HepG2 (cell line): Measurements from ENCODE around the gene MTHFSD. TPM values are rescaled to one million over a fixed set of nuclear protein-coding genes. Genes with fewer than 3 reads are reported as not detected.

Experiments used
- ATAC-seq: fragments of 200-7000 bp; cut with Tn5 transposase; 3 replicates; pipeline ENCODE4 v1.9.1; 2020; ENCODE audit warnings: mild to moderate bottlenecking, moderate library complexity
- BruUV-seq: library from RNA; stranded (reverse); fragments of 400-500 nt; replicated peaks from 2 replicates; lab custom pipeline; 2021; lab: Mats Ljungman, UMichigan
- CTCF ChIA-PET: fragments of 300-600 bp; formaldehyde crosslinking; extraction: SDS; loops from one replicate; lab custom pipeline; 2021; ENCODE audit warnings: low total read pairs, inconsistent platforms, low intra/inter-chr PET ratio; lab: Yijun Ruan, JAX
- POLR2A ChIA-PET: fragments of 350-600 bp; sonication (Branson Sonifier 250); formaldehyde crosslinking; loops from one replicate; lab custom pipeline; 2020; ENCODE audit warnings: antibody characterized with exemption, inconsistent platforms; lab: Yijun Ruan, JAX
- DNase-seq: peaks from one replicate; pipeline ENCODE4 v3.0.0-alpha.2; 2015; ENCODE audit warnings: low spot score
- FAIRE-seq: peaks from 3 replicates; lab custom pipeline; 2011; peaks lifted over from hg19 to GRCh38; lab: Jason Lieb, UNC
- H2AFZ ChIP-seq: one replicate; pipeline ENCODE4 v1.6.1; 2011; ENCODE audit warnings: low read length, inconsistent platforms
- H3K27ac ChIP-seq: fragments of 300-600 bp; 3 replicates; pipeline ENCODE4 v1.8.0; 2011; ENCODE audit warnings: mixed run types, mild to moderate bottlenecking, mixed read lengths, low read length, inconsistent platforms; ENCODE audit not compliant: insufficient read depth; ENCODE audit errors: extremely low read length
- H3K27me3 ChIP-seq, 2 experiments: fragments of 200-600 bp in 1 of 2; 2 replicates in 1 of 2; 3 replicates in 1 of 2; pipeline versions ENCODE4 v1.6.0 to v1.8.0; 2011; ENCODE audit warnings: low read length in 2 of 2, mild to moderate bottlenecking in 2 of 2, moderate library complexity in 2 of 2, inconsistent platforms in 1 of 2; ENCODE audit not compliant: insufficient read depth in 2 of 2, control insufficient read depth in 1 of 2
- H3K36me3 ChIP-seq, 2 experiments: fragments of 200-600 bp in 1 of 2; replicated peaks in 1 of 2; 2 replicates in 1 of 2; 3 replicates in 1 of 2; pipeline versions ENCODE4 v1.5.1 to v1.8.0; 2011; ENCODE audit warnings: low read length in 2 of 2, inconsistent platforms in 1 of 2; ENCODE audit not compliant: insufficient read depth in 2 of 2, control insufficient read depth in 1 of 2
- H3K4me1 ChIP-seq: 2 replicates; pipeline ENCODE4 v1.5.1; 2012; ENCODE audit warnings: low read length, inconsistent platforms; ENCODE audit not compliant: insufficient read depth
- H3K4me2 ChIP-seq: 2 replicates; pipeline ENCODE4 v1.6.0; 2011; ENCODE audit warnings: low read depth, low read length, inconsistent platforms
- H3K4me3 ChIP-seq, 3 experiments: fragments of 200-600 bp in 1 of 3; sonication (generic), shearing (Covaris generic) in 1 of 3; replicated peaks in 1 of 3; 2 replicates each; pipeline ENCODE4 v1.5.1; 2011 to 2016; ENCODE audit warnings: low read length in 3 of 3, inconsistent platforms in 2 of 3, low read depth in 2 of 3, mild to moderate bottlenecking in 2 of 3, control low read depth in 1 of 3, mixed read lengths in 1 of 3; ENCODE audit not compliant: insufficient read depth in 1 of 3
- H3K79me2 ChIP-seq: one replicate; pipeline ENCODE4 v1.6.1; 2011; ENCODE audit warnings: low read length, inconsistent platforms; ENCODE audit not compliant: insufficient read depth
- H3K9ac ChIP-seq: 2 replicates; pipeline ENCODE4 v1.6.0; 2011; ENCODE audit warnings: mild to moderate bottlenecking, low read depth, low read length, inconsistent platforms; ENCODE audit not compliant: insufficient read depth
- H3K9me3 ChIP-seq: 2 replicates; pipeline ENCODE4 v1.5.1; 2012; ENCODE audit warnings: mild to moderate bottlenecking, low read length
- H4K20me1 ChIP-seq: 2 replicates; pipeline ENCODE4 v1.6.0; 2011; ENCODE audit warnings: inconsistent platforms, mild to moderate bottlenecking, low read length, moderate library complexity; ENCODE audit not compliant: insufficient read depth
- CEBPB ChIP-seq: IDR thresholded peaks from 2 replicates; pipeline ENCODE4 v1.6.1; 2011; ENCODE audit warnings: low read depth, low read length, improper control_type of control experiment, borderline replicate concordance
- KMT2A ChIP-seq: sonication (generic); formaldehyde crosslinking; IDR thresholded peaks from 2 replicates; pipeline ENCODE4 v1.4.0; 2020; ENCODE audit warnings: missing genetic modification reagents
- LCORL ChIP-seq, 2 experiments: fragments of 450-650 bp in 1 of 2; sonication (generic) in 1 of 2; formaldehyde crosslinking in 1 of 2; IDR thresholded peaks; 2 replicates each; pipeline versions ENCODE4 v1.5.0 to v1.6.1; 2017 to 2020; ENCODE audit warnings: antibody characterized with exemption in 1 of 2, missing genetic modification reagents in 1 of 2
- NFYC ChIP-seq: IDR thresholded peaks from 2 replicates; pipeline ENCODE4 v1.6.1; 2016; ENCODE audit warnings: missing genetic modification reagents, missing compliant biosample characterization
- SCMH1 ChIP-seq: sonication (generic); formaldehyde crosslinking; IDR thresholded peaks from 2 replicates; pipeline ENCODE4 v1.9.0; 2021; ENCODE audit warnings: missing genetic modification reagents, mild to moderate bottlenecking, borderline replicate concordance
- SIN3B ChIP-seq: fragments of 150-350 bp; IDR thresholded peaks from 2 replicates; pipeline ENCODE4 v1.6.1; 2014; ENCODE audit warnings: low read length
- SP4 ChIP-seq: sonication (generic); formaldehyde crosslinking; IDR thresholded peaks from 2 replicates; pipeline ENCODE4 v1.8.1; 2023; ENCODE audit warnings: mild to moderate bottlenecking, missing genetic modification reagents
- YEATS2 ChIP-seq: sonication (generic); formaldehyde crosslinking; IDR thresholded peaks from 2 replicates; pipeline ENCODE4 v1.4.0; 2020; ENCODE audit warnings: missing genetic modification reagents, borderline replicate concordance
- ZNF350 ChIP-seq: sonication (generic); formaldehyde crosslinking; IDR thresholded peaks from 2 replicates; pipeline ENCODE4 v1.4.0; 2020; ENCODE audit warnings: mild to moderate bottlenecking, low read depth, missing genetic modification reagents, borderline replicate concordance
- ZNF432 ChIP-seq: sonication (generic); formaldehyde crosslinking; IDR thresholded peaks from 2 replicates; pipeline ENCODE4 v1.5.0; 2020; ENCODE audit warnings: missing genetic modification reagents, mild to moderate bottlenecking, borderline replicate concordance
- WGBS: methylation state at CpG from one replicate; pipeline ENCODE4 v1.1.6; 2017; ENCODE audit warnings: low lambda C conversion rate; 5-methylcytosine and 5-hydroxymethylcytosine counted together
- in situ Hi-C: cut with HindIII; loops from 2 replicates; pipeline ENCODE4 v1.10.0; 2017; ENCODE audit warnings: low pct_unique_long_range_greater_than_20kb; ENCODE audit not compliant: extremely low pct_ligation_motif_present
- intact Hi-C: fragments of 100-400 bp; cut with micrococcal nuclease; formaldehyde crosslinking; loops from one replicate; pipeline ENCODE4 v1.10.0; 2022; ENCODE audit not compliant: unreplicated experiment
- polyA plus RNA-seq, 8 experiments: library from polyadenylated mRNA; depleted of rRNA in 3 of 8; stranded (reverse) in 7 of 8; unstranded in 1 of 8; fragments of >200 nt; fragmentation: Illumina TruSeq in 4 of 8; extraction: Trizol in 4 of 8; gene quantifications; 2 replicates each; pipeline versions ENCODE4 v1.2.1 to v1.2.3, GENCODE V29; 2011 to 2016; ENCODE audit warnings: low read depth in 4 of 8, missing spikeins in 1 of 8, mixed read lengths in 1 of 8; ENCODE audit not compliant: insufficient read depth in 1 of 8
- total RNA-seq, 5 experiments: library from RNA; depleted of rRNA; stranded (reverse); fragments of >200 nt; fragmentation: Illumina TruSeq; extraction: Trizol; gene quantifications; 2 replicates each; pipeline ENCODE4 v1.2.3, GENCODE V29; 2016; ENCODE audit warnings: low read depth in 1 of 5
- TF ChIP-seq, protein P1 (sequence below): sonication (generic); formaldehyde crosslinking; IDR thresholded peaks from 2 replicates; pipeline ENCODE4 v1.5.1; 2020; ENCODE audit warnings: mild to moderate bottlenecking, missing genetic modification reagents
- TF ChIP-seq, protein P2 (sequence below): IDR thresholded peaks from 2 replicates; pipeline ENCODE4 v1.4.0; 2020; ENCODE audit warnings: mild to moderate bottlenecking, missing genetic modification reagents
- TF ChIP-seq, protein P3 (sequence below), 2 experiments: sonication (generic) in 1 of 2; formaldehyde crosslinking in 1 of 2; IDR thresholded peaks; 2 replicates each; pipeline versions ENCODE4 v1.5.1 to v1.6.1; 2011 to 2020; ENCODE audit warnings: borderline replicate concordance in 1 of 2, low read depth in 1 of 2, low read length in 1 of 2, mild to moderate bottlenecking in 1 of 2, missing genetic modification reagents in 1 of 2, moderate library complexity in 1 of 2
- TF ChIP-seq, protein P4 (sequence below): fragments of 450-650 bp; IDR thresholded peaks from 2 replicates; pipeline ENCODE4 v1.6.1; 2017

MTHFSD gene
- total and polyA plus RNA-seq, 2 of the 13 experiments (the other 11 are each of a cell fraction or from before 2014, with no cell fraction given): 14.2 to 16.3 TPM

DNA sequence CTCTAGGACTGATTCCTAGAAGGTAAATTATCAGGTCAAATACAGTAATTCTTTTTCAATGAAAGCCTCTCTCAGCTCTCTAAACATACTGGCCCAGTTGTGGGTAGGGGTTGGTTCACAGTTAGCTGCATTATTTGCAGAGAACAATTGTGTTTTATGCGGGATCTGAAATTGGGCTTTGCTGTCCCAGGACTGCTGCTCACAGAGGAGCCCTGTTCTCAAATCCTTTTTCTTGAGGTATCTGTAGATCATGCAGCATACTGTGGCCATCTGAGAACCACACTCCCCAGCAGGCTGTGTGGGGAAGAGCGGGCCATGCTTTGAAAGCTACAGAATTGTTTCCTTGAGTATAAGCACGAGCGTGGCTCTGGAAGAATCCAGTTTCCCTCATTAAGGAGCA, 17.5 kb downstream of the MTHFSD start:
- FAIRE-seq (no peak), ATAC-seq (no peak), DNase-seq (no peak)
- H3K4me1 ChIP-seq: no peaks in the 10 kb centered on the region
- H4K20me1 ChIP-seq: no peaks in the 10 kb centered on the region
- H2AFZ ChIP-seq: no peak overlapping the region
- BruUV-seq: no TSS peak
- 100% methylated on average over 4 of the region's 4 CpGs for WGBS
- H3K4me3 ChIP-seq: no peak overlapping the region
- H3K4me2 ChIP-seq: no peak overlapping the region
- H3K79me2 ChIP-seq: no peaks in the 10 kb centered on the region
- ChIA-PET POLR2A (no interaction called here), CTCF (no interaction called here)
- no peak overlapping the region for H3K27ac ChIP-seq
- peaks cover 15 to 58% of the 10 kb centered on the region in 2 experiments for H3K36me3 ChIP-seq
- in situ Hi-C loops: no loop called here
- no peaks in the 10 kb centered on the region for H3K9me3 ChIP-seq
- H3K27me3 ChIP-seq: no peaks in the 10 kb centered on the region
- intact Hi-C loops: no loop called here
- H3K9ac ChIP-seq: no peak overlapping the region
- TF ChIP-seq, protein P1, sequence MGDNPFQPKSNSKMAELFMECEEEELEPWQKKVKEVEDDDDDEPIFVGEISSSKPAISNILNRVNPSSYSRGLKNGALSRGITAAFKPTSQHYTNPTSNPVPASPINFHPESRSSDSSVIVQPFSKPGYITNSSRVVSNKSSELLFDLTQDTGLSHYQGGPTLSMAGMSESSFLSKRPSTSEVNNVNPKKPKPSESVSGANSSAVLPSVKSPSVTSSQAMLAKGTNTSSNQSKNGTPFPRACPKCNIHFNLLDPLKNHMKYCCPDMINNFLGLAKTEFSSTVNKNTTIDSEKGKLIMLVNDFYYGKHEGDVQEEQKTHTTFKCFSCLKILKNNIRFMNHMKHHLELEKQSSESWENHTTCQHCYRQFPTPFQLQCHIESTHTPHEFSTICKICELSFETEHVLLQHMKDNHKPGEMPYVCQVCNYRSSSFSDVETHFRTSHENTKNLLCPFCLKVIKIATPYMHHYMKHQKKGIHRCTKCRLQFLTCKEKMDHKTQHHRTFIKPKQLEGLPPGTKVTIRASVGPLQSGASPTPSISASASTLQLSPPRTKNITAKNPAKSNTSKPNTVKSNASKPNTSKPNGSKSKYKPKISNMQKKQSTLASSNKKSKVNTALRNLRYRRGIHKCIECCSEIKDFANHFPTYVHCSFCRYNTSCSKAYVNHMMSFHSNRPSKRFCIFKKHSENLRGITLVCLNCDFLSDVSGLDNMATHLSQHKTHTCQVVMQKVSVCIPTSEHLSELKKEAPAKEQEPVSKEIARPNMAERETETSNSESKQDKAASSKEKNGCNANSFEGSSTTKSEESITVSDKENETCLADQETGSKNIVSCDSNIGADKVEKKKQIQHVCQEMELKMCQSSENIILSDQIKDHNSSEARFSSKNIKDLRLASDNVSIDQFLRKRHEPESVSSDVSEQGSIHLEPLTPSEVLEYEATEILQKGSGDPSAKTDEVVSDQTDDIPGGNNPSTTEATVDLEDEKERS (CRISPR knock-in tag): no peak
- TF ChIP-seq, protein P2, sequence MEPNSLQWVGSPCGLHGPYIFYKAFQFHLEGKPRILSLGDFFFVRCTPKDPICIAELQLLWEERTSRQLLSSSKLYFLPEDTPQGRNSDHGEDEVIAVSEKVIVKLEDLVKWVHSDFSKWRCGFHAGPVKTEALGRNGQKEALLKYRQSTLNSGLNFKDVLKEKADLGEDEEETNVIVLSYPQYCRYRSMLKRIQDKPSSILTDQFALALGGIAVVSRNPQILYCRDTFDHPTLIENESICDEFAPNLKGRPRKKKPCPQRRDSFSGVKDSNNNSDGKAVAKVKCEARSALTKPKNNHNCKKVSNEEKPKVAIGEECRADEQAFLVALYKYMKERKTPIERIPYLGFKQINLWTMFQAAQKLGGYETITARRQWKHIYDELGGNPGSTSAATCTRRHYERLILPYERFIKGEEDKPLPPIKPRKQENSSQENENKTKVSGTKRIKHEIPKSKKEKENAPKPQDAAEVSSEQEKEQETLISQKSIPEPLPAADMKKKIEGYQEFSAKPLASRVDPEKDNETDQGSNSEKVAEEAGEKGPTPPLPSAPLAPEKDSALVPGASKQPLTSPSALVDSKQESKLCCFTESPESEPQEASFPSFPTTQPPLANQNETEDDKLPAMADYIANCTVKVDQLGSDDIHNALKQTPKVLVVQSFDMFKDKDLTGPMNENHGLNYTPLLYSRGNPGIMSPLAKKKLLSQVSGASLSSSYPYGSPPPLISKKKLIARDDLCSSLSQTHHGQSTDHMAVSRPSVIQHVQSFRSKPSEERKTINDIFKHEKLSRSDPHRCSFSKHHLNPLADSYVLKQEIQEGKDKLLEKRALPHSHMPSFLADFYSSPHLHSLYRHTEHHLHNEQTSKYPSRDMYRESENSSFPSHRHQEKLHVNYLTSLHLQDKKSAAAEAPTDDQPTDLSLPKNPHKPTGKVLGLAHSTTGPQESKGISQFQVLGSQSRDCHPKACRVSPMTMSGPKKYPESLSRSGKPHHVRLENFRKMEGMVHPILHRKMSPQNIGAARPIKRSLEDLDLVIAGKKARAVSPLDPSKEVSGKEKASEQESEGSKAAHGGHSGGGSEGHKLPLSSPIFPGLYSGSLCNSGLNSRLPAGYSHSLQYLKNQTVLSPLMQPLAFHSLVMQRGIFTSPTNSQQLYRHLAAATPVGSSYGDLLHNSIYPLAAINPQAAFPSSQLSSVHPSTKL: no peak
- TF ChIP-seq YEATS2: no peak
- TF ChIP-seq SCMH1: no peak
- TF ChIP-seq, protein P3, sequence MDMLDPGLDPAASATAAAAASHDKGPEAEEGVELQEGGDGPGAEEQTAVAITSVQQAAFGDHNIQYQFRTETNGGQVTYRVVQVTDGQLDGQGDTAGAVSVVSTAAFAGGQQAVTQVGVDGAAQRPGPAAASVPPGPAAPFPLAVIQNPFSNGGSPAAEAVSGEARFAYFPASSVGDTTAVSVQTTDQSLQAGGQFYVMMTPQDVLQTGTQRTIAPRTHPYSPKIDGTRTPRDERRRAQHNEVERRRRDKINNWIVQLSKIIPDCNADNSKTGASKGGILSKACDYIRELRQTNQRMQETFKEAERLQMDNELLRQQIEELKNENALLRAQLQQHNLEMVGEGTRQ (IDR thresholded peaks at IDR 0.05; ENCODE audit: low read depth, low read length): no peak
- TF ChIP-seq, protein P3 (CRISPR knock-in tag; IDR thresholded peaks at IDR 0.05; ENCODE audit: borderline replicate concordance): no peak
- no peak for TF ChIP-seq SP4
- TF ChIP-seq, protein P4, sequence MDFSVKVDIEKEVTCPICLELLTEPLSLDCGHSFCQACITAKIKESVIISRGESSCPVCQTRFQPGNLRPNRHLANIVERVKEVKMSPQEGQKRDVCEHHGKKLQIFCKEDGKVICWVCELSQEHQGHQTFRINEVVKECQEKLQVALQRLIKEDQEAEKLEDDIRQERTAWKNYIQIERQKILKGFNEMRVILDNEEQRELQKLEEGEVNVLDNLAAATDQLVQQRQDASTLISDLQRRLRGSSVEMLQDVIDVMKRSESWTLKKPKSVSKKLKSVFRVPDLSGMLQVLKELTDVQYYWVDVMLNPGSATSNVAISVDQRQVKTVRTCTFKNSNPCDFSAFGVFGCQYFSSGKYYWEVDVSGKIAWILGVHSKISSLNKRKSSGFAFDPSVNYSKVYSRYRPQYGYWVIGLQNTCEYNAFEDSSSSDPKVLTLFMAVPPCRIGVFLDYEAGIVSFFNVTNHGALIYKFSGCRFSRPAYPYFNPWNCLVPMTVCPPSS: no peak
- no peak for TF ChIP-seq ZNF432 (CRISPR knock-in tag)
- no peak for TF ChIP-seq KMT2A (CRISPR knock-in tag)
- no peak for TF ChIP-seq LCORL (IDR thresholded peaks at IDR 0.05)
- TF ChIP-seq LCORL (CRISPR knock-in tag; IDR thresholded peaks at IDR 0.05): no peak
- TF ChIP-seq CEBPB: no peak
- TF ChIP-seq ZNF350 (CRISPR knock-in tag): no peak
- no peak for TF ChIP-seq SIN3B
- no peak for TF ChIP-seq NFYC (CRISPR knock-in tag)
